K562 (cell line): ENCODE results near the gene HNRNPA2B1. TPM values are rescaled to one million over a fixed set of nuclear protein-coding genes. Genes with fewer than 3 reads are reported as not detected.

Source experiments
- CBFA2T2 ChIP-seq: fragments of 450-650 bp; conservative IDR thresholded peaks from 2 replicates; pipeline ENCODE4 v1.6.1; 2017; ENCODE audit warnings: mild to moderate bottlenecking
- CBX5 ChIP-seq: IDR thresholded peaks from 2 replicates; pipeline ENCODE4 v1.6.1; 2014; ENCODE audit warnings: low read depth, borderline replicate concordance
- FUS ChIP-seq: fragments of 200-400 bp; formaldehyde crosslinking; optimal IDR thresholded peaks from 2 replicates; pipeline ENCODE3; 2017; ENCODE audit warnings: low read depth, low read length
- GATAD2A ChIP-seq: fragments of 450-650 bp; IDR thresholded peaks from 2 replicates; pipeline ENCODE4 v1.6.1; 2017
- HDAC8 ChIP-seq: fragments of 450-650 bp; IDR thresholded peaks from 2 replicates; pipeline ENCODE4 v1.6.1; 2016; ENCODE audit warnings: mild to moderate bottlenecking, missing genetic modification characterization, moderate library complexity, missing compliant biosample characterization
- PCBP1 ChIP-seq: fragments of 200-400 bp; formaldehyde crosslinking; IDR thresholded peaks from 2 replicates; pipeline ENCODE4 v1.6.1; 2018; ENCODE audit warnings: mild to moderate bottlenecking, low read depth, low read length; ENCODE audit not compliant: poor library complexity, severe bottlenecking
- RBM14 ChIP-seq: fragments of 200-400 bp; formaldehyde crosslinking; IDR thresholded peaks from 2 replicates; pipeline ENCODE4 v1.6.1; 2018; ENCODE audit warnings: low read depth, mild to moderate bottlenecking, low read length, moderate library complexity, borderline replicate concordance; ENCODE audit not compliant: insufficient read depth
- SAFB2 ChIP-seq: fragments of 200-400 bp; formaldehyde crosslinking; IDR thresholded peaks from 2 replicates; pipeline ENCODE4 v1.6.1; 2018; ENCODE audit warnings: borderline replicate concordance, low read length, low read depth, moderate library complexity; ENCODE audit not compliant: severe bottlenecking
- SPI1 ChIP-seq: IDR thresholded peaks from 2 replicates; pipeline ENCODE4 v1.6.1; 2011; ENCODE audit warnings: low read depth, low read length, control low read depth, borderline replicate concordance
- SRSF9 ChIP-seq: fragments of 200-400 bp; formaldehyde crosslinking; IDR thresholded peaks from 2 replicates; pipeline ENCODE4 v1.6.1; 2017; ENCODE audit warnings: low read depth, low read length, borderline replicate concordance
- ZNF764 ChIP-seq: fragments of 250-450 bp; sonication (Bioruptor Pico); IDR thresholded peaks from 2 replicates; pipeline ENCODE4 v1.4.0; 2020; ENCODE audit warnings: low read depth, mild to moderate bottlenecking, moderate library complexity
- polyA plus RNA-seq, 8 experiments: library from polyadenylated mRNA; depleted of rRNA in 4 of 8; stranded (reverse) in 5 of 8; unstranded in 3 of 8; fragments of >200 nt; fragmentation: Nextera tagmentation in 2 of 8; fragmentation: Illumina TruSeq in 1 of 8; extraction: Ambion mirVana in 2 of 8; extraction: Trizol in 1 of 8; gene quantifications; 2 replicates each; pipeline versions ENCODE4 v1.2.1 to v1.2.3, GENCODE V29; 2011 to 2014; ENCODE audit warnings: inconsistent platforms in 1 of 8, missing spikeins in 1 of 8
- total RNA-seq, 7 experiments: library from RNA; depleted of rRNA in 6 of 7; stranded (reverse); fragments of >200 nt in 6 of 7; fragmentation: Illumina TruSeq in 2 of 7; extraction: Trizol in 2 of 7; gene quantifications; 2 replicates each; pipeline versions ENCODE4 v1.2.1 to v1.2.3, GENCODE V29; 2011 to 2021; ENCODE audit warnings: low replicate concordance in 1 of 7
- TF ChIP-seq, protein P1 (sequence below): IDR thresholded peaks from 2 replicates; pipeline ENCODE4 v1.6.1; 2011; ENCODE audit warnings: borderline replicate concordance, low read depth, mild to moderate bottlenecking, moderate library complexity, low read length; ENCODE audit not compliant: insufficient read depth, poor library complexity, severe bottlenecking
- TF ChIP-seq, protein P2 (sequence below): fragments of 150-350 bp; conservative IDR thresholded peaks from 2 replicates; pipeline ENCODE4 v1.6.1; 2014; ENCODE audit warnings: low read length
- TF ChIP-seq, protein P3 (sequence below): sonication (generic); formaldehyde crosslinking; IDR thresholded peaks from 2 replicates; pipeline ENCODE4 v1.8.0; 2022; ENCODE audit warnings: mild to moderate bottlenecking, missing genetic modification reagents
- TF ChIP-seq, protein P4 (sequence below): sonication (generic); formaldehyde crosslinking; IDR thresholded peaks from 2 replicates; pipeline ENCODE4 v1.8.1; 2023; ENCODE audit warnings: mild to moderate bottlenecking, missing genetic modification reagents
- TF ChIP-seq, protein P5 (sequence below): fragments of 450-650 bp; IDR thresholded peaks from 2 replicates; pipeline ENCODE4 v1.6.1; 2016; ENCODE audit warnings: low read depth, mild to moderate bottlenecking, moderate library complexity
- TF ChIP-seq, protein P6 (sequence below): fragments of 250-450 bp; sonication (Bioruptor Pico); IDR thresholded peaks from 2 replicates; pipeline ENCODE4 v1.5.0; 2021

HNRNPA2B1 gene
- total and polyA plus RNA-seq, 9 of the 15 experiments (the other 6 are each of a cell fraction or from before 2014, with no cell fraction given), result 630 to 1,989 (median 865) TPM

DNA sequence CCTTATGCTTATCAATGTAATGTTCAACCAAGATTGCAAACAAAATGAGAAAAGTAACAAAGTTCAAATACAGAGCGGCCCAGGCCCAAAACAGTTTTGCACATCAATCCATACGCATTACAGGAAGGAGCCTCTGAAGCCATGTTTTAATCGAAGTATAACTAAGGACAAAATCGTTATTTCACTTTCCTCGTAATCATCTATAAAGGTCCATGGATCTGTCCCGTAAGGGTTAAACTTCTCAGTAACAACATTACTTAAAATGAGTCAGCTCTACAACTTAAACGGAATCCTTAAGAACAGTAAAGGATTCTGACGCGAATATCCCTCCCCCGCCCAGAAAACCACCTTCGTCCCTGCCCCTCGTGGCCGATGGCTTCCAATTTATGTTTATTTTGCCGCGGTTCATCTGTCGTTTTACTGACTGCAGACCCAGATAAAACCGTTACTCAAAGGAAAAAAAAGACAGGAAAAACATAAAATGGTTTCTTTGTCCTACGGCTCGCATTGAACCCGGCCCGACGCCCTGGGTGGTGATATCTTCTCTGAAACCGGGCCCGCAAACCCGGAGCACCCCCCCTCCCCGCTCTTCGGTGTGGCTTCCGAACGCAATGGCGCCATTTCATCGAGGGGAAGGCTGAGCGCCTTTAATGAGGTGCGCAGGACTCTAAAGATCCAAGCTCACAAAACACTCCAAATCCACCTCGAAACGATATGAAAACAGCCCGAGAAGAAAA lies 1.1 kb downstream of the HNRNPA2B1 start (continued):
- TF ChIP-seq, protein P1, sequence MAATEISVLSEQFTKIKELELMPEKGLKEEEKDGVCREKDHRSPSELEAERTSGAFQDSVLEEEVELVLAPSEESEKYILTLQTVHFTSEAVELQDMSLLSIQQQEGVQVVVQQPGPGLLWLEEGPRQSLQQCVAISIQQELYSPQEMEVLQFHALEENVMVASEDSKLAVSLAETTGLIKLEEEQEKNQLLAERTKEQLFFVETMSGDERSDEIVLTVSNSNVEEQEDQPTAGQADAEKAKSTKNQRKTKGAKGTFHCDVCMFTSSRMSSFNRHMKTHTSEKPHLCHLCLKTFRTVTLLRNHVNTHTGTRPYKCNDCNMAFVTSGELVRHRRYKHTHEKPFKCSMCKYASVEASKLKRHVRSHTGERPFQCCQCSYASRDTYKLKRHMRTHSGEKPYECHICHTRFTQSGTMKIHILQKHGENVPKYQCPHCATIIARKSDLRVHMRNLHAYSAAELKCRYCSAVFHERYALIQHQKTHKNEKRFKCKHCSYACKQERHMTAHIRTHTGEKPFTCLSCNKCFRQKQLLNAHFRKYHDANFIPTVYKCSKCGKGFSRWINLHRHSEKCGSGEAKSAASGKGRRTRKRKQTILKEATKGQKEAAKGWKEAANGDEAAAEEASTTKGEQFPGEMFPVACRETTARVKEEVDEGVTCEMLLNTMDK, result no peak
- no peak for TF ChIP-seq SPI1
- no peak for TF ChIP-seq HDAC8 (tag)
- no peak for TF ChIP-seq SAFB2
- 0 out of 2 replicates have a peak, but pooled peaks have one; percentile 32 for TF ChIP-seq RBM14
- TF ChIP-seq FUS, result peak; percentile 22
- TF ChIP-seq, protein P2, sequence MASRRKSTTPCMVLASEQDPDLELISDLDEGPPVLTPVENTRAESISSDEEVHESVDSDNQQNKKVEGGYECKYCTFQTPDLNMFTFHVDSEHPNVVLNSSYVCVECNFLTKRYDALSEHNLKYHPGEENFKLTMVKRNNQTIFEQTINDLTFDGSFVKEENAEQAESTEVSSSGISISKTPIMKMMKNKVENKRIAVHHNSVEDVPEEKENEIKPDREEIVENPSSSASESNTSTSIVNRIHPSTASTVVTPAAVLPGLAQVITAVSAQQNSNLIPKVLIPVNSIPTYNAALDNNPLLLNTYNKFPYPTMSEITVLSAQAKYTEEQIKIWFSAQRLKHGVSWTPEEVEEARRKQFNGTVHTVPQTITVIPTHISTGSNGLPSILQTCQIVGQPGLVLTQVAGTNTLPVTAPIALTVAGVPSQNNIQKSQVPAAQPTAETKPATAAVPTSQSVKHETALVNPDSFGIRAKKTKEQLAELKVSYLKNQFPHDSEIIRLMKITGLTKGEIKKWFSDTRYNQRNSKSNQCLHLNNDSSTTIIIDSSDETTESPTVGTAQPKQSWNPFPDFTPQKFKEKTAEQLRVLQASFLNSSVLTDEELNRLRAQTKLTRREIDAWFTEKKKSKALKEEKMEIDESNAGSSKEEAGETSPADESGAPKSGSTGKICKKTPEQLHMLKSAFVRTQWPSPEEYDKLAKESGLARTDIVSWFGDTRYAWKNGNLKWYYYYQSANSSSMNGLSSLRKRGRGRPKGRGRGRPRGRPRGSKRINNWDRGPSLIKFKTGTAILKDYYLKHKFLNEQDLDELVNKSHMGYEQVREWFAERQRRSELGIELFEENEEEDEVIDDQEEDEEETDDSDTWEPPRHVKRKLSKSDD, result no peak; the same call in 1 of the 2 replicates
- no peak for TF ChIP-seq PCBP1
- TF ChIP-seq, protein P3, sequence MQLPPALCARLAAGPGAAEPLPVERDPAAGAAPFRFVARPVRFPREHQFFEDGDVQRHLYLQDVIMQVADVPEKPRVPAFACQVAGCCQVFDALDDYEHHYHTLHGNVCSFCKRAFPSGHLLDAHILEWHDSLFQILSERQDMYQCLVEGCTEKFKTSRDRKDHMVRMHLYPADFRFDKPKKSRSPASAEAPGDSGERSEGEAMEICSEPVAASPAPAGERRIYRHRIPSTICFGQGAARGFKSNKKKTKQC, result no peak
- no peak for TF ChIP-seq CBX5
- TF ChIP-seq, protein P4, sequence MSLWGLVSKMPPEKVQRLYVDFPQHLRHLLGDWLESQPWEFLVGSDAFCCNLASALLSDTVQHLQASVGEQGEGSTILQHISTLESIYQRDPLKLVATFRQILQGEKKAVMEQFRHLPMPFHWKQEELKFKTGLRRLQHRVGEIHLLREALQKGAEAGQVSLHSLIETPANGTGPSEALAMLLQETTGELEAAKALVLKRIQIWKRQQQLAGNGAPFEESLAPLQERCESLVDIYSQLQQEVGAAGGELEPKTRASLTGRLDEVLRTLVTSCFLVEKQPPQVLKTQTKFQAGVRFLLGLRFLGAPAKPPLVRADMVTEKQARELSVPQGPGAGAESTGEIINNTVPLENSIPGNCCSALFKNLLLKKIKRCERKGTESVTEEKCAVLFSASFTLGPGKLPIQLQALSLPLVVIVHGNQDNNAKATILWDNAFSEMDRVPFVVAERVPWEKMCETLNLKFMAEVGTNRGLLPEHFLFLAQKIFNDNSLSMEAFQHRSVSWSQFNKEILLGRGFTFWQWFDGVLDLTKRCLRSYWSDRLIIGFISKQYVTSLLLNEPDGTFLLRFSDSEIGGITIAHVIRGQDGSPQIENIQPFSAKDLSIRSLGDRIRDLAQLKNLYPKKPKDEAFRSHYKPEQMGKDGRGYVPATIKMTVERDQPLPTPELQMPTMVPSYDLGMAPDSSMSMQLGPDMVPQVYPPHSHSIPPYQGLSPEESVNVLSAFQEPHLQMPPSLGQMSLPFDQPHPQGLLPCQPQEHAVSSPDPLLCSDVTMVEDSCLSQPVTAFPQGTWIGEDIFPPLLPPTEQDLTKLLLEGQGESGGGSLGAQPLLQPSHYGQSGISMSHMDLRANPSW (CRISPR knock-in tag), result no peak
- TF ChIP-seq ZNF764 (CRISPR knock-in tag), result no peak
- no peak for TF ChIP-seq GATAD2A
- TF ChIP-seq, protein P5, sequence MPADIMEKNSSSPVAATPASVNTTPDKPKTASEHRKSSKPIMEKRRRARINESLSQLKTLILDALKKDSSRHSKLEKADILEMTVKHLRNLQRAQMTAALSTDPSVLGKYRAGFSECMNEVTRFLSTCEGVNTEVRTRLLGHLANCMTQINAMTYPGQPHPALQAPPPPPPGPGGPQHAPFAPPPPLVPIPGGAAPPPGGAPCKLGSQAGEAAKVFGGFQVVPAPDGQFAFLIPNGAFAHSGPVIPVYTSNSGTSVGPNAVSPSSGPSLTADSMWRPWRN, result no peak
- TF ChIP-seq, protein P6, sequence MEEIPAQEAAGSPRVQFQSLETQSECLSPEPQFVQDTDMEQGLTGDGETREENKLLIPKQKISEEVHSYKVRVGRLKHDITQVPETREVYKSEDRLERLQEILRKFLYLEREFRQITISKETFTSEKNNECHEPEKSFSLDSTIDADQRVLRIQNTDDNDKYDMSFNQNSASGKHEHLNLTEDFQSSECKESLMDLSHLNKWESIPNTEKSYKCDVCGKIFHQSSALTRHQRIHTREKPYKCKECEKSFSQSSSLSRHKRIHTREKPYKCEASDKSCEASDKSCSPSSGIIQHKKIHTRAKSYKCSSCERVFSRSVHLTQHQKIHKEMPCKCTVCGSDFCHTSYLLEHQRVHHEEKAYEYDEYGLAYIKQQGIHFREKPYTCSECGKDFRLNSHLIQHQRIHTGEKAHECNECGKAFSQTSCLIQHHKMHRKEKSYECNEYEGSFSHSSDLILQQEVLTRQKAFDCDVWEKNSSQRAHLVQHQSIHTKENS, result no peak
- no peak for TF ChIP-seq CBFA2T2
- no peak for TF ChIP-seq SRSF9
